Smooth muscle cell (in vitro differentiated cells): ENCODE measurements around the gene ATP6V1B1. TPM values are rescaled to one million over a fixed set of nuclear protein-coding genes. Genes with fewer than 3 reads are reported as not detected.
A peak's percentile ranks its signal among the peaks of the same experiment; 100 is the strongest.

Source experiments
- DNase-seq: peaks from one replicate; lab custom pipeline; 2025; ENCODE audit not compliant: unreplicated experiment; lab: John Stamatoyannopoulos, UW
- H2AFZ ChIP-seq: fragments of 200-600 bp; sonication (generic); 2 replicates; pipeline ENCODE4 v1.6.0; 2016; ENCODE audit warnings: antibody characterized with exemption, low read depth, mild to moderate bottlenecking
- H3F3A ChIP-seq: fragments of 200-600 bp; sonication (generic); 2 replicates; pipeline ENCODE4 v1.6.0; 2017; ENCODE audit warnings: antibody characterized with exemption, low read depth
- H3K27ac ChIP-seq: fragments of 200-600 bp; sonication (generic); 2 replicates; pipeline ENCODE4 v1.5.1; 2016; ENCODE audit warnings: low read depth, mild to moderate bottlenecking
- H3K27me3 ChIP-seq: fragments of 200-600 bp; sonication (generic); 2 replicates; pipeline ENCODE4 v1.6.1; 2016; ENCODE audit warnings: low read depth, mild to moderate bottlenecking
- H3K36me3 ChIP-seq: fragments of 200-600 bp; sonication (generic); 2 replicates; pipeline ENCODE4 v1.5.1; 2016; ENCODE audit warnings: low read depth
- H3K4me1 ChIP-seq: fragments of 200-600 bp; sonication (generic); 2 replicates; pipeline ENCODE4 v1.5.1; 2016; ENCODE audit warnings: low read depth
- H3K4me2 ChIP-seq: fragments of 200-600 bp; sonication (generic); 2 replicates; pipeline ENCODE4 v1.6.0; 2016; ENCODE audit warnings: mild to moderate bottlenecking
- H3K4me3 ChIP-seq: fragments of 200-600 bp; sonication (generic); 2 replicates; pipeline ENCODE4 v1.5.1; 2016; ENCODE audit warnings: mild to moderate bottlenecking
- H3K79me2 ChIP-seq: fragments of 200-600 bp; sonication (generic); 2 replicates; pipeline ENCODE4 v1.6.0; 2016; ENCODE audit warnings: low read depth, mild to moderate bottlenecking
- H3K9ac ChIP-seq: fragments of 200-600 bp; sonication (generic); 2 replicates; pipeline ENCODE4 v1.6.0; 2016; ENCODE audit warnings: low read depth
- H3K9me3 ChIP-seq: fragments of 200-600 bp; sonication (generic); replicated peaks from 2 replicates; pipeline ENCODE4 v1.5.1; 2016; ENCODE audit warnings: low read depth
- H4K20me1 ChIP-seq: fragments of 200-600 bp; sonication (generic); 2 replicates; pipeline ENCODE4 v1.6.0; 2016; ENCODE audit warnings: low read depth
- WGBS: methylation state at CpG from one replicate; pipeline ENCODE4 v1.1.7; 2016; ENCODE audit warnings: low lambda C conversion rate; 5-methylcytosine and 5-hydroxymethylcytosine counted together
- polyA plus RNA-seq: library from polyadenylated mRNA; unstranded; fragments of >200 nt; fragmentation: Nextera tagmentation; extraction: Ambion mirVana; gene quantifications from 2 replicates; pipeline ENCODE4 v1.2.1, GENCODE V29; 2016
- total RNA-seq: library from RNA; depleted of rRNA; stranded (reverse); fragments of >200 nt; gene quantifications from 2 replicates; pipeline ENCODE4 v1.2.3, GENCODE V29; 2014
- TF ChIP-seq, protein P1 (sequence below): fragments of 200-600 bp; sonication (generic); IDR thresholded peaks from 2 replicates; pipeline ENCODE4 v1.5.1; 2017; ENCODE audit warnings: borderline replicate concordance, mild to moderate bottlenecking, antibody characterized with exemption; ENCODE audit not compliant: insufficient read depth, poor library complexity, severe bottlenecking

ATP6V1B1 gene
- total and polyA plus RNA-seq, 2 experiments from 2014 or later: 0.59 TPM; not detected in 1

DNA sequence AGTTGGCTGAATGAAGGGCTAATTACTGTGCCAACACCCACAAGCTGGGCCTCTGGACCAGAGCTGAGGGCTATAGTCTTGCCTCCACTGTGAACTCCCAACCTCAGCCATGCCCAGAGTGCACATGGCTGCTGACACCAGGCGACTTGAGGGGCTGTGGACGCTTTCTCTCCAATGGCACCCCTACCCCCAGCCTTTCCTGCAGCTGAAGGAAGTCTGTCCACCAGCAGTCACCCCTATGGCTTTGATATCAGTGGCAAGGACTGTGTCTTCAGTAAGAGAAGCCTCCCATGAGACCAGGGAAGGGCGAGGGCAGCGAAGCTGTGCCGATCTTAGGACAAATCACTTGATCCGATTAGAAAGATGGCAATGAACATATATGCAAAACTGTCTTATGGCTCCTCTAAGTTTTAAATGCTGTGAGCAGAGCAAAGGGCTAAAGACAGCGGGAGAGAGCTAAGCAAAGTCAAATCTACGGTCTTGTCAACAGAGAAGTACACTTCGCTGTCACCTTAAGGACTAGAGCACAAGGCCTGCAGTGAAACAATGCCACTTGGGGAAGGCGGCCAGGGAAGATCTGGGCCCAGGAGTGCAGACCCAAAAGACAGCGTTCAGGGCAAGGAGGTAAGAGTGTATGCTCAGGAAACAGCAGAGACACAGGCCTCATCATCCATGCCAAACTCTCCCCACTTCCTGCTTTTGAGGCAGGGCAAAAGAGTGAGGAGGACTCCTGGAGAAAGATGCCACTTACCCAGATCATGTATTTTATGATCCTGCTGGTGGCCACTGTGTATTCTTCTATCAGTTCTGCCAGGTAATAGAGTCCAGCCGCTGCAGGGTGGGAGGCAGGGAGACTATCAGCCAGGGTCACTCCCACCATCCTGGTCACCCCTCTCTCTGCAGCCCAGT lies 57.5 kb downstream of the ATP6V1B1 start:
- TF ChIP-seq, protein P1, sequence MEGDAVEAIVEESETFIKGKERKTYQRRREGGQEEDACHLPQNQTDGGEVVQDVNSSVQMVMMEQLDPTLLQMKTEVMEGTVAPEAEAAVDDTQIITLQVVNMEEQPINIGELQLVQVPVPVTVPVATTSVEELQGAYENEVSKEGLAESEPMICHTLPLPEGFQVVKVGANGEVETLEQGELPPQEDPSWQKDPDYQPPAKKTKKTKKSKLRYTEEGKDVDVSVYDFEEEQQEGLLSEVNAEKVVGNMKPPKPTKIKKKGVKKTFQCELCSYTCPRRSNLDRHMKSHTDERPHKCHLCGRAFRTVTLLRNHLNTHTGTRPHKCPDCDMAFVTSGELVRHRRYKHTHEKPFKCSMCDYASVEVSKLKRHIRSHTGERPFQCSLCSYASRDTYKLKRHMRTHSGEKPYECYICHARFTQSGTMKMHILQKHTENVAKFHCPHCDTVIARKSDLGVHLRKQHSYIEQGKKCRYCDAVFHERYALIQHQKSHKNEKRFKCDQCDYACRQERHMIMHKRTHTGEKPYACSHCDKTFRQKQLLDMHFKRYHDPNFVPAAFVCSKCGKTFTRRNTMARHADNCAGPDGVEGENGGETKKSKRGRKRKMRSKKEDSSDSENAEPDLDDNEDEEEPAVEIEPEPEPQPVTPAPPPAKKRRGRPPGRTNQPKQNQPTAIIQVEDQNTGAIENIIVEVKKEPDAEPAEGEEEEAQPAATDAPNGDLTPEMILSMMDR: no peak
- DNase-seq: no peak
- H3K4me3 ChIP-seq: peak overlapping the region; percentile 96
- no peak overlapping the region for H2AFZ ChIP-seq
- 96% methylated on average over 12 of the region's 12 CpGs for WGBS
- H4K20me1 ChIP-seq: peaks cover 27% of the 10 kb centered on the region
- no peaks in the 10 kb centered on the region for H3K27me3 ChIP-seq
- H3K4me2 ChIP-seq: peak overlapping the region; percentile 97
- H3K27ac ChIP-seq: no peak overlapping the region
- H3K9me3 ChIP-seq: no peaks in the 10 kb centered on the region
- H3F3A ChIP-seq: no peaks in the 10 kb centered on the region
- peaks cover 11% of the 10 kb centered on the region for H3K4me1 ChIP-seq
- H3K9ac ChIP-seq: no peak overlapping the region
- peaks cover 25% of the 10 kb centered on the region for H3K79me2 ChIP-seq
- no peaks in the 10 kb centered on the region for H3K36me3 ChIP-seq

DNA sequence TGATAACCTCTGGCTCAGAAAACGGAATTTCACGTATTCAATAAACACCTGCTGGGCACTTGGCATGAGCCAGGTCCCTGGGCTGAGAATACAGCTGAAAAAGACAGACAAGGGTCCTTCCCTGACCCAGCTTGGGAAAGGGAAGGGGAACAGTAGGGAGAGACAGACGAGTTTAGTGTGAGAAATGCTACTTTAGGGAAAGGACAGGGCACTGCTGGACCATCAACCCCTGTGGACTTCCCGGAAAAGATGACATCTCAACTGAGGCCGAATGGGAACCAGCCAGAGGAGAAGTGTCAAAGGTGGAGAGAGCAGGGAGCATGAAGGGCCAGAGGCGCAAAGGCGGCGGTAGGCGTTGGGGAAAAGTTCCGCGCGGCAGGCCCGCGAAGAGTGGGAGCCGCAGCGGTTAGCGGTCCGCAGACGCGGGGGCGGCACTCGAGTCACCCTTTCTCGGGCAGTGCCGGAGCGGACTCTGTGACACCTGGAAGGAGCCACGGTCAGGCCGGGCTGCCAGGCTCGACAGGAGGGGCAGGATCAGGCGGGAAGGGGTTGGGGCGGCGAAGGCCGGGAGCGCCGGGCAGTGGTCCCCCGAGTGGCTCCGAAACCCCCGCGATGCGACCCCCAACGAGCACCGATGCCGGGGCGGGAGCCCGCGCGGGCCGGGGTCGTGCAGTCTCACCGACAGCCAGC lies 58.5 kb downstream of the ATP6V1B1 start:
- WGBS: 2% methylated on average over 36 of the region's 49 CpGs
- Histone ChIP-seq H3K4me2 (peak overlapping the region; percentile 97), H4K20me1 (peaks cover 27% of the 10 kb centered on the region), H3K4me1 (peaks cover 11% of the 10 kb centered on the region), H3K36me3 (no peaks in the 10 kb centered on the region), H3K79me2 (peaks cover 25% of the 10 kb centered on the region), H3K9ac (peak overlapping the region; percentile 90), H3K27ac (no peak overlapping the region), H3K27me3 (no peaks in the 10 kb centered on the region), H2AFZ (peak overlapping the region; percentile 79), H3K9me3 (no peaks in the 10 kb centered on the region), H3K4me3 (peak overlapping the region; percentile 96), H3F3A (no peaks in the 10 kb centered on the region)
- TF ChIP-seq, protein P1: no peak
- DNase-seq: no peak

DNA sequence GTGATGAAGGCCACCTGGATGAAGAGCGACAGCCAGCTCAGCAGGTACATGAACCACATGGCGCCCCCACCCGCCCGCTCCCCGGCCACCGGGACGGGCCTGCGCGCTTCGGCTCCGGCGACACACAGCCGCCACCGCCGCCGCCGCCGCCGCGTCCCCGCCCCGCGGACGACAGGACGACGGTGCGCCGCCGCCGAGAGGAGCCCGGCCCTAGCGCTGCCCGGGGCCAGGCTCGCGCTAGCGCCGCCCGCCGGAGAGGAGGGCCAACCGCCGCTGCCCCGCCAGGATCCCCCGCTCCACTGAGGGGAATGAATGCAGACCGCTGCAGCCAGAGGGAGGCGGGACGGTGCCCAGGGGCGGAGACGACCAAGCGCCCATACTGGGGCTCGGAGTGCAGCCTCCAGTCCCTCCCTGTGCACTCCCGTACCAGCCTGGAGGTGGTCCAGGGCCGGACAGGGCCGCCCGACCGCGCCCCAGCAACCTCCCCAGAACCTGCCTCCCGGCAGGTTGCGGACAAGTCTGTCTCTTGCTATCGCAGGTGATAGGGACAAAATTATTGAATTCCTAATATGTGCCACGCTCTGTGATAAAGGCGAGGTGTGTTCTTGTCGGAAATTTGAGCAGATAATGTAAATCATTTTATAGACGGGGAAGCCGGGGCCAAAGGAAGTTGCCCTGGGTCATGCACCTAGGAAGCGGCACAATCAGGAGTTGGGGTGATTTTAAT lies 59.2 kb downstream of the ATP6V1B1 start, which contains the start of gene TEX261:
TEX261 (minus strand) TSS at position 175 of the 727 bp plus-strand sequence; CDS start at position 59, 116 bp downstream.
- Histone ChIP-seq H3K4me2 (peak within 1 kb of the TSS; percentile 97), H3F3A (no peaks in the 10 kb centered on the region), H3K4me1 (peaks cover 11% of the 10 kb centered on the region), H2AFZ (peak within 1 kb of the TSS; percentile 99), H3K9me3 (no peaks in the 10 kb centered on the region), H4K20me1 (peaks cover 27% of the 10 kb centered on the region), H3K36me3 (no peaks in the 10 kb centered on the region), H3K4me3 (peak within 1 kb of the TSS; percentile 96), H3K27ac (no peak within 1 kb of the TSS), H3K9ac (peak within 1 kb of the TSS; percentile 90), H3K27me3 (no peaks in the 10 kb centered on the region), H3K79me2 (peaks cover 25% of the 10 kb centered on the region)
- TF ChIP-seq, protein P1: peak; percentile 53
- WGBS: 2% methylated on average over 36 of the region's 65 CpGs
- DNase-seq: peak; percentile 67
